PC-3 (cell line): ENCODE measurements around the gene SETBP1.

Experiments
- CTCF ChIP-seq: fragments of 300-600 bp; sonication (generic); conservative IDR thresholded peaks from 2 replicates; pipeline ENCODE4 v1.5.1; 2017; ENCODE audit warnings: antibody characterized with exemption, low read depth, mild to moderate bottlenecking, low read length
- EZH2 ChIP-seq: fragments of 300-600 bp; sonication (generic); IDR thresholded peaks from one replicate; pipeline ENCODE4 v1.6.1; 2017; ENCODE audit warnings: antibody characterized with exemption, mild to moderate bottlenecking, low read length; ENCODE audit not compliant: unreplicated experiment
- EZH2phosphoT487 ChIP-seq: fragments of 300-600 bp; sonication (generic); IDR thresholded peaks from 2 replicates; pipeline ENCODE4 v1.6.1; 2018; ENCODE audit warnings: mild to moderate bottlenecking, antibody characterized with exemption, low read length, borderline replicate concordance

- no peak for TF ChIP-seq CTCF
- no peak for TF ChIP-seq EZH2
- TF ChIP-seq EZH2phosphoT487 = no peak
These were observed 370.3 kb downstream of the SETBP1 start for GRCh38 chr18:45050712-45051601.
